Measurements from ENCODE around the gene TTC23L.
"Not testable (repeated sequence)": the region's sequence is repeated elsewhere in the genome, so short reads cannot be mapped to it uniquely, and the experiment has no call there.

TTC23L gene

GRCh38 chr5:34923256-34923655 lies 84.3 kb downstream of the TTC23L start:
- not testable (repeated sequence) for DNase-seq (ENCODE audit: low read depth)

GRCh38 chr5:34923694-34924461 lies 84.9 kb downstream of the TTC23L start:
- peak; percentile 89 for DNase-seq (ENCODE audit: low read depth)

- DNase-seq (ENCODE audit: low read depth): no peak
Measured at GRCh38 chr5:34924462-34924765, 85.5 kb downstream of the TTC23L start.

GRCh38 chr5:34926318-34926888 lies 87.4 kb downstream of the TTC23L start:
- no peak for DNase-seq (ENCODE audit: low read depth)

GRCh38 chr5:34927785-34928184 lies 88.8 kb downstream of the TTC23L start:
- DNase-seq (ENCODE audit: low read depth): no peak

- DNase-seq (ENCODE audit: low read depth): no peak
Measured at GRCh38 chr5:34928267-34928666, 89.3 kb downstream of the TTC23L start.

- DNase-seq (ENCODE audit: low read depth): peak; percentile 98
Measured at GRCh38 chr5:34929134-34929719, 90.3 kb downstream of the TTC23L start, which contains the start of gene DNAJC21. TSS of gene DNAJC21 (plus strand) at chr5:34929559. CDS start at chr5:34929820, 261 bp downstream.

- peak; percentile 74 for DNase-seq (ENCODE audit: low read depth)
Measured at GRCh38 chr5:34929720-34930461, 90.9 kb downstream of the TTC23L start.

GRCh38 chr5:34930462-34930844 lies 91.5 kb downstream of the TTC23L start:
- peak; percentile 80 for DNase-seq (ENCODE audit: low read depth)

GRCh38 chr5:34930870-34931269 lies 91.9 kb downstream of the TTC23L start:
- DNase-seq (ENCODE audit: low read depth): no peak

GRCh38 chr5:34932947-34933346 lies 94.0 kb downstream of the TTC23L start:
- no peak for DNase-seq (ENCODE audit: low read depth)

- DNase-seq (ENCODE audit: low read depth): no peak
Measured at GRCh38 chr5:34941936-34942335, 103.0 kb downstream of the TTC23L start.

- no peak for DNase-seq (ENCODE audit: low read depth)
Measured at GRCh38 chr5:34944044-34944443, 105.1 kb downstream of the TTC23L start.

- no peak for DNase-seq (ENCODE audit: low read depth)
Measured at GRCh38 chr5:34944460-34945047, 105.6 kb downstream of the TTC23L start.
